TTC549 (cell line): ENCODE data around the gene DOP1A.
"Not testable (repeated sequence)": the region's sequence is repeated elsewhere in the genome, so short reads cannot be mapped to it uniquely, and the experiment has no call there.

Experiments used
- FAIRE-seq: peaks from 2 replicates; lab custom pipeline; 2012; peaks lifted over from hg19 to GRCh38; lab: Jason Lieb, UNC

DOP1A gene

GRCh38 chr6:83151114-83151513 lies 83.6 kb downstream of the DOP1A start:
- FAIRE-seq = no peak

- FAIRE-seq = no peak
Measured at GRCh38 chr6:83152913-83153312, 85.4 kb downstream of the DOP1A start.

GRCh38 chr6:83153883-83154521 lies 86.5 kb downstream of the DOP1A start:
- FAIRE-seq = no peak

- FAIRE-seq = no peak
Measured at GRCh38 chr6:83155794-83156193, 88.3 kb downstream of the DOP1A start.

GRCh38 chr6:83160167-83160566 lies 92.7 kb downstream of the DOP1A start:
- FAIRE-seq = no peak

GRCh38 chr6:83167726-83168278 lies 100.3 kb downstream of the DOP1A start:
- no peak for FAIRE-seq

- no peak for FAIRE-seq
Measured at GRCh38 chr6:83168556-83168955, 101.1 kb downstream of the DOP1A start.

- FAIRE-seq = no peak
Measured at GRCh38 chr6:83169106-83169505, 101.6 kb downstream of the DOP1A start.

GRCh38 chr6:83169511-83169910 lies 102.0 kb downstream of the DOP1A start:
- no peak for FAIRE-seq

GRCh38 chr6:83176246-83176645 lies 108.8 kb downstream of the DOP1A start:
- FAIRE-seq = no peak

- FAIRE-seq = no peak
Measured at GRCh38 chr6:83180426-83180950, 113.0 kb downstream of the DOP1A start.

- FAIRE-seq = no peak
Measured at GRCh38 chr6:83182114-83182513, 114.6 kb downstream of the DOP1A start.

GRCh38 chr6:83183082-83183828 lies 115.8 kb downstream of the DOP1A start:
- FAIRE-seq = no peak

- no peak for FAIRE-seq
Measured at GRCh38 chr6:83185096-83185495, 117.6 kb downstream of the DOP1A start.

GRCh38 chr6:83188501-83188900 lies 121.0 kb downstream of the DOP1A start:
- no peak for FAIRE-seq

- no peak for FAIRE-seq
Measured at GRCh38 chr6:83190626-83191025, 123.2 kb downstream of the DOP1A start.

GRCh38 chr6:83191974-83192373 lies 124.5 kb downstream of the DOP1A start:
- FAIRE-seq = not testable (repeated sequence)

- FAIRE-seq = no peak
Measured at GRCh38 chr6:83192456-83192855, 125.0 kb downstream of the DOP1A start.

GRCh38 chr6:83192871-83193746 lies 125.6 kb downstream of the DOP1A start, which contains the start of the genes PGM3 and RWDD2A:
TSS of gene PGM3 (minus strand) at chr6:83193265. CDS start at chr6:83191012, 2,253 bp downstream.
TSS of gene RWDD2A (plus strand) at chr6:83193357. CDS start at chr6:83194452, 1,095 bp downstream.
- no peak for FAIRE-seq

GRCh38 chr6:83193747-83194566 lies 126.5 kb downstream of the DOP1A start:
- no peak for FAIRE-seq

GRCh38 chr6:83198486-83199172 lies 131.2 kb downstream of the DOP1A start:
- no peak for FAIRE-seq
